Measurements from ENCODE around the gene QRFP.

QRFP gene

GRCh38 chr9:130877300-130877699 lies 19.3 kb downstream of the QRFP start:
- no peak overlapping the region for H3K4me3 ChIP-seq (ENCODE audit: low read length)
- no peak for TF ChIP-seq ZNF274 (IDR thresholded peaks at IDR 0.05; ENCODE audit: low read depth, low read length)

GRCh38 chr9:130874783-130875182 lies 21.8 kb downstream of the QRFP start:
- TF ChIP-seq ZNF274 (IDR thresholded peaks at IDR 0.05; ENCODE audit: low read depth, low read length): no peak
- H3K4me3 ChIP-seq (ENCODE audit: low read length): no peak overlapping the region

DNA sequence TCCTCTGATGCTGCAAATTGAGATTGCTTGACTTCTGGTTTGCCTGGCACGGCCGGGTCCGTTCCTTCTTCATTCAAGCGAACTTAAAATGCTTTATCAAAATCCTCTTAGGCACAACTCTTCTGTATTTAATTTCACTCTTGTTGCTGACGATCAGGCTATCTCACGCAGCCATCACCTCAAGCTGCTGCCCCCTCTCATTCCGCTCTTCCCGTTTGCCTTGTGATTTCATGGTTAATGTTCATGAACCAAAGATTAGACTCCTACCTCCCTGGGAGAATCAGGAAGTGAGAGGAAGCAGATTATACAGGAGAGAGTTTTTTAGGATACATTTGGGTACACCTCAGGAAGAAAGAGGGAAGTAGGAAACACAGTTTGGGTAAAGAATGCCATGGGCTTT lies 22.6 kb downstream of the QRFP start:
- H3K4me3 ChIP-seq (ENCODE audit: low read length): no peak overlapping the region
- TF ChIP-seq ZNF274 (IDR thresholded peaks at IDR 0.05; ENCODE audit: low read depth, low read length): no peak

DNA sequence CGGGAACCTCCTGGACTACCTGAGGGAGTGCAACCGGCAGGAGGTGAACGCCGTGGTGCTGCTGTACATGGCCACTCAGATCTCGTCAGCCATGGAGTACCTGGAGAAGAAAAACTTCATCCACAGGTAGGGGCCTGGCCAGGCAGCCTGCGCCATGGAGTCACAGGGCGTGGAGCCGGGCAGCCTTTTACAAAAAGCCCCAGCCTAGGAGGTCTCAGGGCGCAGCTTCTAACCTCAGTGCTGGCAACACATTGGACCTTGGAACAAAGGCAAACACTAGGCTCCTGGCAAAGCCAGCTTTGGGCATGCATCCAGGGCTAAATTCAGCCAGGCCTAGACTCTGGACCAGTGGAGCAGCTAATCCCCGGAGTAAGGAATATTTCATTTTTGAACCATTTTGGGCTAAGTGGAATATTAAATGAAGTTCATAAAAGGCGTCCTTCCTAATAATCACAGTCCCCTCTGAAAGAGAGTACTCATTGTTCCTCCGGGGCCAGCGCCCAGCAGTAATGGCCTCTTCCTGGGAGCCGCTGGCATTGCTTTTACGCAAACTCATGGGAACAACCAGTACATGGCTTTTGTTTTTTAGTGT lies 23.6 kb downstream of the QRFP start:
- TF ChIP-seq ZNF274 (IDR thresholded peaks at IDR 0.05; ENCODE audit: low read depth, low read length): no peak
- no peak overlapping the region for H3K4me3 ChIP-seq (ENCODE audit: low read length)

- no peak for TF ChIP-seq ZNF274 (IDR thresholded peaks at IDR 0.05; ENCODE audit: low read depth, low read length)
- H3K4me3 ChIP-seq (ENCODE audit: low read length): no peak overlapping the region
These were observed 24.1 kb downstream of the QRFP start for GRCh38 chr9:130872508-130872907.

DNA sequence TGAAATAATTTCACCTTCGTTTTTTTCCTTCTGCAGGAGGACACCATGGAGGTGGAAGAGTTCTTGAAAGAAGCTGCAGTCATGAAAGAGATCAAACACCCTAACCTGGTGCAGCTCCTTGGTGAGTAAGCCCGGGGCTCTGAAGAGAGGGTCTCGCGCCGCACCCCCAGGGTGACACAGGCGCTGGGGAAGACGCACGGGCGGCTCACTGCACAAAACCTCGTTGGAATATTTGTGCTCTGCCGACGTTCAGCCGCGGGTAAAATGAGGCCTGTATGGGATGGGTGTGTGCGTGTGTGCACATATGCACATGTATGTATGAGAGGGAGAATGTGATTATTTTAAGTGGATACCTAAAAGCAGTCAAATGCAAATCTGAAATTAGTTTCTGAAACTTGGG lies 24.5 kb downstream of the QRFP start:
- TF ChIP-seq ZNF274 (IDR thresholded peaks at IDR 0.05; ENCODE audit: low read depth, low read length): no peak
- no peak overlapping the region for H3K4me3 ChIP-seq (ENCODE audit: low read length)

GRCh38 chr9:130871395-130872062 lies 25.1 kb downstream of the QRFP start:
- no peak overlapping the region for H3K4me3 ChIP-seq (ENCODE audit: low read length)
- TF ChIP-seq ZNF274 (IDR thresholded peaks at IDR 0.05; ENCODE audit: low read depth, low read length): no peak

- no peak overlapping the region for H3K4me3 ChIP-seq (ENCODE audit: low read length)
- TF ChIP-seq ZNF274 (IDR thresholded peaks at IDR 0.05; ENCODE audit: low read depth, low read length): no peak
These were observed 25.9 kb downstream of the QRFP start for GRCh38 chr9:130870491-130871381.

- H3K4me3 ChIP-seq (ENCODE audit: low read length): no peak overlapping the region
- TF ChIP-seq ZNF274 (IDR thresholded peaks at IDR 0.05; ENCODE audit: low read depth, low read length): no peak
These were observed 27.4 kb downstream of the QRFP start for GRCh38 chr9:130869250-130869649.

DNA sequence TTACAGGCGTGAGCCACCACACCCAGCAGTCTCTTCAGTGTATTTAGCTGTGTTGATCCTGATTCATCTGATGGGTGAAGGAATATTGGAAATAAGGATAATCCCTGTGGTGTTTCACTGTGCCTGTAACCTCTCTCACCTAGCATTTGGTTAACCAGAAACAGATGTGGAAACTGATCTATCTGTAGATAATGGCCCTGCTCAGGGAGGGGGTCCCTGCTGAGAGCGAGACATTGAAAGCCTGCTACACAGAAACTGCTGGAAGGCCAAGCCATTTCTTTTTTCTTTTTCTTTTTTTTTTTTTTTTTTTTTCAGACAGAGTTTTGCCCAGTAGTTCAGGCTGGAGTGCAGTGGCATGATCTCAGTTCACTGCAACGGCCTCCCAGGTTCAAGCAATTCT lies 28.4 kb downstream of the QRFP start:
- no peak for TF ChIP-seq ZNF274 (IDR thresholded peaks at IDR 0.05; ENCODE audit: low read depth, low read length)
- H3K4me3 ChIP-seq (ENCODE audit: low read length): no peak overlapping the region

DNA sequence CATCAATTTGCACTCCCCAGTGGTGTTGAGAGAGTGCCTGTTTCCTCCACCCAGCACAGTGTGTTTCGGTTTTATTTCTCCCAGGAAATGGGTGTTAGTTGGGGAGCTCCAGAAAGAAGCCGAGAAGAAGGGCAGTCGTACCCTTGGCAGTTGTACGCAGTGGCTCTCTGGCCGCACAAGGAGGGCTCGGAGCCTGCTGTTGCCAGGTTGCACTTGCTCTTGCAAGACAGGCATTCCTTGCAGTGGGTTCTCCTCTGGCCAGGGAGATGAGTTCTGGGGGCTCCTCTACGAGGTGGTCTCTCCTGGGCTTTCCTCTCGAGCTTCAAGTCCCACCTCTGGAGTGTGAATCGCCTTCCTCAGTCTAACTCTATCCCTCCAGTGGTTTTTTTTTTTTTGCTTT lies 29.1 kb downstream of the QRFP start:
- no peak overlapping the region for H3K4me3 ChIP-seq (ENCODE audit: low read length)
- no peak for TF ChIP-seq ZNF274 (IDR thresholded peaks at IDR 0.05; ENCODE audit: low read depth, low read length)

DNA sequence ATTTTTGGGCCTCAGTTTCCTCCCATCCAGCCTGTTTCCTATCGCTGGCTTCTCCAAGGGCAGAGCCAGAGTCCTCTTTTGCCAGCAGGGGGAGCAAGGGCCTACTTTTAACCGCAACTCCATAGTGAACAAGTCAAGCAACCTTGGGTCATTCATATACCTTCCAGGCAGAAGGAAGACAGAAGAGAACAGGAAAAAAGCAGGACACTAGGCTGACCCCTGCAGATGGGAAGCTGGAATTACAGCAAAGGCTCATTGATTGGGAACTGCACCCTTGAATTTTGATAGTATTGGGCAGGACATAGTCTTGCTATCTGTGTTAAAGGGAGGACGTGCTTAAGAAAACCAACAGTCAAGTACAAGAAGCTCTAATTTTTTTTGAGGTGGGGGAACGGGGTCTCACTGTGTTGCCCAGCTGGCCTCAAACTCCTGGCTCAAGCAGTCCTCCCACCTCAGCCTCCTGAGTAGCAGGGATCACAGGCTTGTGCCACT lies 30.1 kb downstream of the QRFP start:
- no peak overlapping the region for H3K4me3 ChIP-seq (ENCODE audit: low read length)
- TF ChIP-seq ZNF274 (IDR thresholded peaks at IDR 0.05; ENCODE audit: low read depth, low read length): no peak

- no peak overlapping the region for H3K4me3 ChIP-seq (ENCODE audit: low read length)
- no peak for TF ChIP-seq ZNF274 (IDR thresholded peaks at IDR 0.05; ENCODE audit: low read depth, low read length)
These were observed 30.7 kb downstream of the QRFP start for GRCh38 chr9:130865921-130866320.

GRCh38 chr9:130864541-130864940 lies 32.1 kb downstream of the QRFP start:
- H3K4me3 ChIP-seq (ENCODE audit: low read length): no peak overlapping the region
- TF ChIP-seq ZNF274 (IDR thresholded peaks at IDR 0.05; ENCODE audit: low read depth, low read length): no peak

DNA sequence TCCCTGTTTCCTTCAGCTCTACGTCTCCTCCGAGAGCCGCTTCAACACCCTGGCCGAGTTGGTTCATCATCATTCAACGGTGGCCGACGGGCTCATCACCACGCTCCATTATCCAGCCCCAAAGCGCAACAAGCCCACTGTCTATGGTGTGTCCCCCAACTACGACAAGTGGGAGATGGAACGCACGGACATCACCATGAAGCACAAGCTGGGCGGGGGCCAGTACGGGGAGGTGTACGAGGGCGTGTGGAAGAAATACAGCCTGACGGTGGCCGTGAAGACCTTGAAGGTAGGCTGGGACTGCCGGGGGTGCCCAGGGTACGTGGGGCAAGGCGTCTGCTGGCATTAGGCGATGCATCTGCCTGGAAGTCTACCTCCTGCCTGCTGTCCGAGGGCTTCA lies 33.9 kb downstream of the QRFP start:
- TF ChIP-seq ZNF274 (IDR thresholded peaks at IDR 0.05; ENCODE audit: low read depth, low read length): no peak
- no peak overlapping the region for H3K4me3 ChIP-seq (ENCODE audit: low read length)

Data from GM08714 (cell line).